Activated T-cell treated with anti-CD3 and anti-CD28 coated beads, Interleukin-2, amount 50 U/mL, for 4 hours (primary cell): ENCODE data around the gene ALKBH5. TPM values are rescaled to one million over a fixed set of nuclear protein-coding genes. Genes with fewer than 3 reads are reported as not detected.
"Not testable (repeated sequence)": the region's sequence is repeated elsewhere in the genome, so short reads cannot be mapped to it uniquely, and the experiment has no call there.

Experiments used
- ATAC-seq, 2 donors: fragments of 200-7000 bp; cut with Tn5 transposase; one replicate each; pipeline ENCODE4 v1.10.0; 2021
- DNase-seq: peaks from one replicate; pipeline ENCODE4 v3.0.0-alpha.2; 2020
- H3K27me3 Mint-ChIP-seq: one replicate; pipeline ENCODE4 v1.8.0; 2021; ENCODE audit warnings: low read depth, mixed read lengths
- H3K36me3 Mint-ChIP-seq: one replicate; pipeline ENCODE4 v1.8.0; 2022; ENCODE audit warnings: mixed read lengths; ENCODE audit not compliant: insufficient read depth
- H3K4me1 Mint-ChIP-seq: one replicate; pipeline ENCODE4 v1.8.0; 2021; ENCODE audit warnings: low read depth, mixed read lengths
- H3K4me3 Mint-ChIP-seq: one replicate; pipeline ENCODE4 v1.8.0; 2021; ENCODE audit warnings: mild to moderate bottlenecking, moderate library complexity, mixed read lengths
- H3K9me3 Mint-ChIP-seq: one replicate; pipeline ENCODE4 v1.8.0; 2021; ENCODE audit warnings: mixed read lengths
- total RNA-seq, 3 donors: library from RNA; stranded (reverse); gene quantifications; one replicate each; pipeline ENCODE4 v1.2.1, GENCODE V29; 2021

The ALKBH5 gene
- total RNA-seq, 3 donors from 2014 or later, result 112 to 120 (median 114) TPM

DNA sequence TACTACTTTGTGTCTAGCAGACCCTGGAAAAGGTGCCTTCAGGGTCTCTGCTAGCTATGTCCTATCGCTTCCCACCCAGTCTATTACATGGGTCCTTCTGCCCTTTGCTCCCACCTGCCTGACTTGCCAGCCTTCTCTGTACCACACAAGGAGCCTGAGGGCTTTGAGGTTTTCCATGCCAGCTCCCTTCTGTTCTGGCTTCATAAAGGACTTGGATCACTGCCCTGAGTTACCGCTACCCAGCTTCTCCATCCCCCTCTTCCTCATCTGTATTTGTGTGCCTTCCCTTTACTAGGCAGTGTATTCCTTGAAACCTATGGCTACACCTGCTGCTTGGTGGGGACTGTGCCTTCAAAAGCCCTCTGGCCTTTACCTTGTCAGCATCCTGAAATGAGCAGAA, 22.2 kb downstream of the ALKBH5 start:
- no peaks in the 10 kb centered on the region for H3K27me3 Mint-ChIP-seq
- no peak for DNase-seq
- H3K4me1 Mint-ChIP-seq, result peaks cover under 1% of the 10 kb centered on the region
- no peaks in the 10 kb centered on the region for H3K9me3 Mint-ChIP-seq
- peaks cover 20% of the 10 kb centered on the region for H3K36me3 Mint-ChIP-seq
- no peak for ATAC-seq
- H3K4me3 Mint-ChIP-seq, result no peak overlapping the region

DNA sequence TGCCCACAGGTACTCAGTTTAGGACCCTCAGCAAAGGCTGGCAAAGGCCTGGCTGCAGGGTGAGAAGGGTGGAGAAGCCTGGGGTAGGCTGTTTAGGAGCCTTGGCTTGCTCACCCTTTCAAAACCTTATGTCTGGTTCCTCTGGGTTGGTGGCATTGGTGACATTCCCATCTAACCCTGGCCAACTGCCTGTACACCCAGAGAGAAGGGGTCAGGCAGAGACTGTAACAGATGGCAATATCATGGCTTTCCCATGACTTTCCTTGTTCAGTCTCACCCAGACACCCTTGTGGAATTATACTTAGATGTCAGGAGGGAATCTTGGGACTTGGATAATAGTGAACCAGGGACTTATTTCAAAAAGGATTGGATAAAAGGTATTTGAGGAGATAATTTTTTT, 23.3 kb downstream of the ALKBH5 start:
- Mint-ChIP-seq H3K27me3 (no peaks in the 10 kb centered on the region), H3K36me3 (peaks cover 20% of the 10 kb centered on the region), H3K4me3 (no peak overlapping the region), H3K4me1 (no peaks in the 10 kb centered on the region), H3K9me3 (no peaks in the 10 kb centered on the region)
- DNase-seq (no peak), ATAC-seq (no peak)

DNA sequence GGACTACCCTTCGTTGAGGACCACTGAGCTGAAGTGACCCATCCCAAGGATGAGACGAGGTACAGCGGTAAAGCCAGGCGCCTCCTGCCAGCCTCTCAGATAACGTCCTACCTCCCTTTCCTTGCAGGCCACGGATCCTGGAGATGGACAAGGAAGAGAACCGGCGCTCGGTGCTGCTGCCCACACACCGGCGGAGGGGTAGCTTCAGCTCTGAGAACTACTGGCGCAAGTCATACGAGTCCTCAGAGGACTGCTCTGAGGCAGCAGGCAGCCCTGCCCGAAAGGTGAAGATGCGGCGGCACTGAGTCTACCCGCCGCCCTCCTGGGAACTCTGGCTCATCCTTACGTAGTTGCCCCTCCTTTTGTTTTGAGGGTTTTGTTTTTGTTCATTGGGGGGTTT, 24.5 kb downstream of the ALKBH5 start:
- Mint-ChIP-seq H3K36me3 (peaks cover 20% of the 10 kb centered on the region), H3K9me3 (no peaks in the 10 kb centered on the region), H3K4me1 (no peaks in the 10 kb centered on the region), H3K27me3 (no peaks in the 10 kb centered on the region), H3K4me3 (no peak overlapping the region)
- ATAC-seq (no peak), DNase-seq (no peak)

DNA sequence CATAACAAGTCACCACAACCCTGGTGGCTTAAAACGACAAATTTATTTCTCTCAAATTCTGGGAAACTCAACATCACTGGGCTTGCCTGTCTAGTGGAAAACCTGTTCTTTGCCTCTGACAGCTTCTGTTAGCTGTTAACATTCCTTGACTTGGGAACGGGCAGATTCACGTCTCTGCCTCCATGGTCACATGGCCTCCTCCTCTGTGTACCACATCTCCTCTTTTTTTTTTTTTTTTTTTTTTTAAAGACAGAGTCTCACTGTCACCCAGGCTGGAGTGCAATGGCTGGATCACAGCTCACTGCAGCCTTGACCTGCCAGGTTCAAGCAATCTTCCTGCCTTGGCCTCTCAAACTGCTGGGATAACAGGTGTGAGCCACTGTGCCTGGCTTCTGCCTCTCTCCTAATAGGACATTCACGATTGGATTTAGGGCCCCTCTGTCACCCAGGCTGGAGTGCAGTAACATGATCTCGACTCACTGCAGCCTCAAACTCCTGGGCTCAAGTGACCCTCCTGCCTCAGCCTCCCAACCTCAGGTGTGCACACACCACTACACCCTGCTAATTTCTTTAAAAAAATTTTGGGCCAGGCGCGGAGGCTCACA, 30.1 kb downstream of the ALKBH5 start:
- Mint-ChIP-seq H3K27me3 (no peaks in the 10 kb centered on the region), H3K4me1 (no peaks in the 10 kb centered on the region), H3K9me3 (no peaks in the 10 kb centered on the region), H3K4me3 (no peak overlapping the region), H3K36me3 (peaks cover 12% of the 10 kb centered on the region)
- no peak for ATAC-seq
- no peak for DNase-seq

DNA sequence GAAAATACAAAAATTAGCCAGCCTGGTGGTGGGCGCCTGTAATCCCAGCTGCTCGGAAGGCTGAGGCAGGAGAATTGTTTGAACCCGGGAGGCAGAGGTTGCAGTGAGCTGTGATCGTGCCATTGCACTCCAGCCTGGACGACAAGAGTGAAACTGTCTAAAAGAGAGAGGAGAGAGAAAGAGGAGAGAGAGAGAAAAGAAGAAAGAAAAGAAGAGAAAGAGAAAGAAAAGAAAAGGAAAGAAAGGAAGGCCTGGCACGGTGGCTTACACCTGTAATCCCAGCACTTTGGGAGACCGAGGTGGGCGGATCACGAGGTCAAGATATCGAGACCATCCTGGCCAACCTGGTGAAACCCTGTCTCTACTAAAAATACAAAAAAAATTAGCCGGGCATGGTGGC, 33.3 kb downstream of the ALKBH5 start:
- not testable (repeated sequence) for ATAC-seq, H3K4me1 Mint-ChIP-seq, H3K36me3 Mint-ChIP-seq, H3K9me3 Mint-ChIP-seq, H3K27me3 Mint-ChIP-seq, DNase-seq, H3K4me3 Mint-ChIP-seq

DNA sequence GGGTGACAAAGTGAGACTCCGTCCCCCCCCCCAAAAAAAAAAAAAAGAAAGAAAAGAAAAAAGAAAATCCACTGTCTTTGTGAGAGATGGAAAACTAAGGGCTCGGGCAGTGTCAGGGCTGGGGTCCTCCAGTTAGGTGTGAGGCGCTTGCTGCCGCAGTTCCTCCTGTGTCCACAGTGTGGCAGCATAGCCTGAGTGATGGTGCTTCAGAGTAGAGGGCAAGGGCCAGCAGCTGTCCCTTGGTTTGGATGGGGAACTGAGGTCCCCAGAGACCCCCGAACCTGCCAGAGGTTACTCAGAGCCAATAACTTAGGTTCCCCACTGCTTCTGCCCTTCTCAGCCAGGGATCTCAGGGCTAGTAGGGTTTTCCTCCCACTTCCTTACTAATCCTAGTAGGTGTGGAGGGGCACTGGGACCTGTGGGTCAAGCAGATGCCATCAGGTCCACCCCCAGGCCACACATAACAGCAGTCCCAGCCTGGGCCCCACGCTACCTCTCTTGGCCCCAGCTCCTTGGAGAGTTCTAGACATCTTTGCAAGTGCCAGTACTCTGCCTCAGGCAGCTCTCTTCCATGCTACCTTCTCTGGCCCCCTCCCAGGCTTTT, 33.9 kb downstream of the ALKBH5 start:
- H3K27me3 Mint-ChIP-seq, result no peaks in the 10 kb centered on the region
- no peaks in the 10 kb centered on the region for H3K36me3 Mint-ChIP-seq
- peak; percentile 68 for DNase-seq
- no peaks in the 10 kb centered on the region for H3K4me1 Mint-ChIP-seq
- peak; percentile 92 to 95 for ATAC-seq
- no peaks in the 10 kb centered on the region for H3K9me3 Mint-ChIP-seq
- no peak overlapping the region for H3K4me3 Mint-ChIP-seq

DNA sequence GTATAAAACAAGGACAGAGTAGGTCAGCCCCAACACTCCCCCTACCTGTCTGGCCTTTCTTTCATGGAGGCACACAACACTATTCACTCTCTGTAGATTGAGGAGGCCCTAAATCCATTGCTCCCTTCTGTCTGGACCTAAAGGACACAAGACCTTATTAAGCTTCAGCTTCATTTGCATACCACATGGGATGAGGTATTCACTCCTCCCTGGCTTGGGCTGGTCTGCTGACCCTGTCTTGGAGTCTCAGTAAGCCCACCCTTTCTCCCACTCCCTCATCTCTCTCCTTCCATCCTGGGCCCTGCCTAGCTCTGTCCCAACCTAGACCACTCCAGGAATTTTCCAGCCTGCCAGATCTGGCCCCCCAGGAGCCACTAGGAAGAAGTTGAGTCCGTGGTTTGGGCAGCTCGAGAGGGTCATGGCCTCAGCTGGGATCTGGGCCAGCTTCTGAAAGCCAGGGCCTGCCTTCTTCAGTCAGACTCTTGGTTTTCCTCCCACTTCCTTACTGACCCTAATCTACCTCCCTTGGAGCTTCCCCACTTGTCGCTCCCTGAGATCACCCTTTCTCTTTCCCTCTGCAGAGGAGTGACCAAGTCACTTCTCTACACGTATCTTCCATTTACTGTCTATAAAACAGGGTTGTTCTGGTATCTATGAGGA, 35.3 kb downstream of the ALKBH5 start:
- DNase-seq, result no peak
- H3K4me1 Mint-ChIP-seq, result no peaks in the 10 kb centered on the region
- ATAC-seq, result no peak

DNA sequence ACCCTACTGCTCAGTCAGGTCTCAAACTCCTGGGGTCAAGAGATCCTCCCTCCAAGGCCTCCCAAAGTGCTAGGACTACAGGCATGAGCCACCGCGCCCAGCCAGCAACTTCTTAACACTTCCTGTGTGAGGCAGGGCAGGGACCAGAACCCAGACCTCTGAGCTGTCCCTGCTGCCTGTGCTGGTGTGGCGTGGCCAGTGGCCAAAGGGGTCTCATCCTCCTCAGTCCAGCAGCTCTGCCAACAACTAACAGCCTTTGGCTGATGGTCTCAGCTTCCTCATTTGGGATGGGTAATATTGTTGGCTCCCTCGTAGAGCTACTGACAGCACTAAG, 40.4 kb downstream of the ALKBH5 start:
- H3K27me3 Mint-ChIP-seq, result no peaks in the 10 kb centered on the region
- ATAC-seq, result no peak
- H3K9me3 Mint-ChIP-seq, result no peaks in the 10 kb centered on the region
- H3K4me3 Mint-ChIP-seq, result no peak overlapping the region
- no peak for DNase-seq
- peaks cover 27% of the 10 kb centered on the region for H3K4me1 Mint-ChIP-seq
- no peaks in the 10 kb centered on the region for H3K36me3 Mint-ChIP-seq

More for the DNA sequence above, 35.3 kb downstream of the ALKBH5 start:
- no peak overlapping the region for H3K4me3 Mint-ChIP-seq
- H3K36me3 Mint-ChIP-seq, result no peaks in the 10 kb centered on the region
- H3K27me3 Mint-ChIP-seq, result no peaks in the 10 kb centered on the region
- no peaks in the 10 kb centered on the region for H3K9me3 Mint-ChIP-seq

DNA sequence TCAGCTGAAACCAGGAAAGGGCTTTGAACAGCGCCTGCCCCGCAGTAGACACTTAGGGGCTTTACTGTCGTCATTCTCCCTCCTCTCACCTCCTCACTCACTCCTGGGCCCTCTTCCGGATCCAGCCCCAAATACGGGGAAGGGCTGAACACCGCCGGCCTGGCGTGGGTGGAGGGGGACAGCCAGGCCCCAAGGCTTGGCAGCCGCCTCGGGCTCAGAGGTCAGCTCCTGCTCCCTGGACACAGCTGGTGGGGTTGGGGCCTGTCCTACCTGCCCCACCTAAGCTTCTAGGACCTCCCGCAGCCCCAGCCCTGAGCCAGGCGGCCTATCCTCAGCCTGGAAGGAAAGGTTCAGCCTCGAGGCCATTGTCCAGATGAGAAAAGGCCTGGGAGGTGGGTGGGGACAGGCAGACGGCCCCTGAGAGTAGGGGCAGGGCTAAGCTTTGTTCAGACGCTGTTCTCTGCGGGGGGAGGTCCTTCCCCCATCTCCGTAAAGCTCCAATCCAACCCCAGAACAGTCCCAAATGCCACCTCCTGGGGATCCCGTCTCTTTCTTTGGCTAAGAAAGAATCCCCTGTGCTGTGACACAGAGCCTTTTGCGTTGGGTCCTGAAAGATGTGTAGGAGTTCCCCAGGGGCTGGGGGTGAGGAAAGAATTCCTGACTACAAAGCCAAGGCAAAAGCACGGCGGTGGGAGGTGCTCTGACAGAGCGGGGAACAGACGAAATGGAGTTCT, 40.9 kb downstream of the ALKBH5 start:
- Mint-ChIP-seq H3K27me3 (no peaks in the 10 kb centered on the region), H3K4me3 (peak overlapping the region; percentile 71)
- no peak for ATAC-seq

DNA sequence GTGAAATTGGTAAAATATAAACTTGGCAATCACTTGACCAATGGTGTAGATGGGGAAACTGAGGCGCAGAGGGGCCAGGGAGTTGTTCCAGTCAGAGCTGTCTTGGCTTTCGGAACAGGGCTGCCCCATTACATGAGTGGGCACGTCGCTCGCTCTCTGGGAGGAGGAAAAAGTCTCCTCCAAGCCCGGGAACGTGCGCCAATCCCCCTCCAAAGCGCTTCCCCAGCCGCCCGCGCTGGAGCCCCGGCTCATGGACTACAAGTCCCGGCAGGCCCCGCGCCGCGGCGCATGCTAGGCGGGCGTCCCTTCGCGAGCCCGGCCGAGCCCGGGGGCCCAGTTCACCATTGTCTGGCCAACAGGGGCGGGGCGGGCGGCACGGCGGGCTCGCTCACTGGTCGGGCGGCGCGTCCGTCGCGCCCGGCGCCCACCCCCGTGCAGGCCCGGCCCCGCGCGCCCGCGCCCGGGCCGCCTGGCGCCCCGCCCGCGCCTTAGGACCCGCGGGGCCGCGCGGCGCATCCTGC, 41.6 kb downstream of the ALKBH5 start, which contains the start of gene LLGL1:
TSS of gene LLGL1 (plus strand) at position 515 of the 521 bp plus-strand sequence. CDS start 48 bp downstream, outside the sequence.
- H3K4me3 Mint-ChIP-seq, result peak within 1 kb of the TSS; percentile 94
- H3K4me1 Mint-ChIP-seq, result peaks cover 27% of the 10 kb centered on the region

More for the DNA sequence above, 40.9 kb downstream of the ALKBH5 start:
- Mint-ChIP-seq H3K4me1 (peaks cover 27% of the 10 kb centered on the region), H3K9me3 (no peaks in the 10 kb centered on the region), H3K36me3 (no peaks in the 10 kb centered on the region)
- no peak for DNase-seq

DNA sequence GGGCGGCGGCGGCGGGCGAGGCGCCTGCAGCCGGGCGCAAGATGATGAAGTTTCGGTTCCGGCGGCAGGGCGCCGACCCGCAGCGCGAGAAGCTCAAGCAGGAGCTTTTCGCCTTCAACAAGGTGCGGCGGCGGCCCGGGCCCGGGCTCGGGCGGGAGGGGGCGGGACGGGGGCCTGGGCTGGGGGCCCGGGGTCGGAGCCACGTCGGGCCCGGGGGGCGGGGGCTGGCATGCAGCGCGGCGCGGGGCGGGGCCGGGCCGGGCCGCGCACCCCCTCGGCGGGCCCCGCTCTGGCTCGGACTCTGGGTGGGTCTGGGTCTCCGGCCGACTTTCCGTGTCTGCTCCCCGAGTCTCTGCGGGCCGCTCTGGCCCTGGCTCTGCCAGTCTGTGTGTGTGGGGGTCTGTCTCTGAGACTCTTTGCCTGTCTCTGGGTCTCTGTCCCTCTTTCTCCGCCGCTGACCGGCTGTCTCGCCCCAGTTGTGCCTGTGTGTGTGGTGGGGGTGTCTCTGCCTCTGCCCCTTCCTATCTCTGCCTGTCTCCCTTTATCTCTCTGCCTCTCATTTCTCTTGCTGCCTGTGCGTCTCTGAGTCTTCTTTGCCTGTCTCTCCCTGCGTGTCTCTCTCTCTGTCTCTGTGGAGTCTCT, 42.1 kb downstream of the ALKBH5 start:
- Mint-ChIP-seq H3K4me1 (peaks cover 27% of the 10 kb centered on the region), H3K27me3 (no peaks in the 10 kb centered on the region), H3K9me3 (no peaks in the 10 kb centered on the region), H3K4me3 (peak overlapping the region; percentile 94), H3K36me3 (no peaks in the 10 kb centered on the region)
- ATAC-seq, result peak; percentile 46 to 48
- DNase-seq, result no peak

More for the DNA sequence above, 41.6 kb downstream of the ALKBH5 start, which contains the start of gene LLGL1:
- peak; percentile 97 to 99 for ATAC-seq
- H3K9me3 Mint-ChIP-seq, result no peaks in the 10 kb centered on the region
- no peaks in the 10 kb centered on the region for H3K36me3 Mint-ChIP-seq
- DNase-seq, result peak; percentile 94
- H3K27me3 Mint-ChIP-seq, result no peaks in the 10 kb centered on the region

DNA sequence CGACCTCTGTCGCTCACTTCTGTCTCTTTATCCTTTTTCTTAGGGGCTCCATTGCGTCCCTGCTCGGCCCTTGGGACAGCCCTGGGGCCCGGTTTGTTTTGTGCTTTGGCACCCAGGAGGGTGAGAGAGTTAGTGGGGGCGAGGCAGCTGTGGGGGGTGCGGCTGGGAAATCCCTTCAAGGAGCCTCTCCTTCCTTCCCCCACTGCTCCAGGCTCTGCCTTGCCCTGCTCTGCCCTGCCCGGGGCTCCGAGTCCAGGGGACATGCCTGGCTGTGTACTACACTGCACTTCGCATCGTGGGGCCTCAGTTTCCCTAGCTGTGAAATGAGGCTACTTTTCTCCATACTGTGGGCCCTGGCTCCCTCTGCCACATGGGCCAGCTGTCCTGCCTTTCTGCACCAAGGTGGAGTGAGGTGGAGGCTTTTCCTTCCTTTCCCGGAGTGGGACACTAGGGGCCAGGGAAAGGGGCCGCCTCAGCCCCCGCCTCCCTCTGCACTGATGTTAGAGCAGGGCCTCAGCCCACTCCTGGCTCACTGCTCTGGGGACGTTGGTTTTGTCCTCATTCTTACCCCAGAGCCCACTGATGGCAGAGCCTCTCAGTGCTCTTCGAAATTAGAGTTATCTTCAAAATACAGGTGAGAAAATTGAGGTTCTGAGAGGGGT, 42.8 kb downstream of the ALKBH5 start:
- peak overlapping the region; percentile 94 for H3K4me3 Mint-ChIP-seq
- no peaks in the 10 kb centered on the region for H3K27me3 Mint-ChIP-seq
- no peaks in the 10 kb centered on the region for H3K36me3 Mint-ChIP-seq
- ATAC-seq (no peak), DNase-seq (no peak)
- peaks cover 27% of the 10 kb centered on the region for H3K4me1 Mint-ChIP-seq
- H3K9me3 Mint-ChIP-seq, result no peaks in the 10 kb centered on the region

DNA sequence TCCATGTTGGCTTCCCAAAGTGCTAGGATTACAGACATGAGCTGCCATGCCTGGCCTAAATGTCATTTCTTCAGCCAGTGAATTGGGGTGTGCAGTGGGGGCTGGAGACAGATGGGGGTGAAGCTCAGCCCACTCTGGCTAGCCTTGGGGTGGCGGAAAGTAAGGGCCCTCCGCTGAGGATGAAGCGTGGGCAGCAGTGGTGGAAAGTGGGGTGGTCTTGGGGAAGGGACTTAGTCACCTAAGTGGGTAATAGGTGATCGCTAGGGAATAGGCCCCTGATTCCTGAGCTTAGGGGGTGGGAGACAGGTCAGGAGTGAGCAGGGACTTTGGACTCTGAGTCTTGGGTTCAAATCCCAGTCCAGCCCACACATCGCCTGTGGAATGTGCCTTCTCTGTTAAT, 44.0 kb downstream of the ALKBH5 start:
- H3K36me3 Mint-ChIP-seq, result no peaks in the 10 kb centered on the region
- ATAC-seq (no peak), DNase-seq (no peak)
- peaks cover 27% of the 10 kb centered on the region for H3K4me1 Mint-ChIP-seq
- no peaks in the 10 kb centered on the region for H3K27me3 Mint-ChIP-seq
- no peaks in the 10 kb centered on the region for H3K9me3 Mint-ChIP-seq
- peak overlapping the region; percentile 8 for H3K4me3 Mint-ChIP-seq
